ENCODE data around the gene CD200R1. TPM values are rescaled to one million over a fixed set of nuclear protein-coding genes. Genes with fewer than 3 reads are reported as not detected.

The CD200R1 gene
- total and polyA plus RNA-seq, 2 of the 8 experiments (the other 6 are each of a cell fraction or from before 2014, with no cell fraction given) = 0.02 TPM; not detected in 1

DNA sequence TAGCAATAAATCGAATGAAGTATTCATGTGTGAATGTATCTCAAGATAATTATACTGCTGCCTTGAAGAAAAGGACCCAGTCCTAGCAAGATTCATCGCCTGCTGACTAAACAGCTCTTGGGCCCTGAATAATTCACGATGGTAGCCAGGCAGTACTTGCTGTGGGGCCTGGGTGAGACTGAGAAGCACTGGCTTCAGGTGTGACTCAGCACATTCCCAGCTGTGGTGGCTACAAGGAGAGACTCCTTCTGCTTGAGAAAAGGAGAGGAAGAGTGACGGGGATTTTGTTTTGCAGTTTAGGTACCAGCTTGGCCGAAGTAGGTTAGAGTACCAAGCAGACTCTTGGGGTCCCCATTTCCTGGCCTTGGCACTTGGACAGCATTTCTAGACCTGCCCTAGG lies 80.6 kb downstream of the CD200R1 start:
- WGBS, 2 experiments (ENCODE audit: extremely low coverage in 1 of 2, insufficient coverage in 1 of 2, insufficient read length in 1 of 2, insufficient replicate concordance in 2 of 2, low coverage in 1 of 2, low lambda C conversion rate in 2 of 2, missing lambda C conversion rate in 1 of 2) = 56% methylated on average over 5 of the region's 5 CpGs; no CpG with 5 or more reads in 1 of the 2 experiments
- no peak overlapping the region for H3K4me3 ChIP-seq (ENCODE audit: extremely low read depth in 1 of 4, insufficient read depth in 2 of 4, low read depth in 3 of 4, low read length in 4 of 4)
- FAIRE-seq = peak; percentile 86
- ChIA-PET CTCF (ENCODE audit: partially characterized antibody) (interaction anchor here (0.9 to 1.5 kb wide), 2 partner anchors 77 to 312 kb away, joined by 3 read pairs; no protein-coding TSS in a partner anchor), POLR2A (ENCODE audit: partially characterized antibody) (no interaction called here)
- no peaks in the 10 kb centered on the region for H3K36me3 ChIP-seq (ENCODE audit: control insufficient read depth in 2 of 4, insufficient read depth in 4 of 4, low read length in 3 of 4)
- no peak overlapping the region for H4K91ac ChIP-seq (replicated peaks; ENCODE audit: insufficient read length, low read length)
- H2BK15ac ChIP-seq (ENCODE audit: low read length) = no peak overlapping the region
- H2BK5ac ChIP-seq (ENCODE audit: low read depth, low read length) = no peak overlapping the region
- no peak overlapping the region for H3K23ac ChIP-seq (ENCODE audit: insufficient read length)
- no peak overlapping the region for H3K9ac ChIP-seq (replicated peaks in 1 of 4; ENCODE audit: extremely low read depth in 1 of 4, low read depth in 3 of 4, low read length in 3 of 4)
- H3K23me2 ChIP-seq (ENCODE audit: low read depth, low read length) = no peaks in the 10 kb centered on the region
- H3K79me2 ChIP-seq (ENCODE audit: control insufficient read depth in 1 of 2, insufficient read depth in 2 of 2, low read length in 2 of 2) = no peaks in the 10 kb centered on the region
- H4K20me1 ChIP-seq (replicated peaks in 1 of 2; ENCODE audit: control insufficient read depth in 1 of 2, insufficient read depth in 2 of 2, low read length in 2 of 2) = no peaks in the 10 kb centered on the region
- H2AFZ ChIP-seq (ENCODE audit: low read length) = peak overlapping the region; percentile 84; the same call in 1 of the 2 replicates
- no peak overlapping the region for H4K5ac ChIP-seq (ENCODE audit: insufficient read length, low read depth, low read length)
- no peak overlapping the region; a peak in 1 of 4 replicates for H3K4me2 ChIP-seq (ENCODE audit: insufficient read depth in 1 of 2, low read depth in 2 of 2, low read length in 2 of 2)
- no peak overlapping the region for H2BK120ac ChIP-seq (replicated peaks; ENCODE audit: low read depth, low read length)
- no peaks in the 10 kb centered on the region for H3K9me3 ChIP-seq (ENCODE audit: insufficient read depth in 2 of 2, low read depth in 1 of 2, low read length in 1 of 2)
- H3K56ac ChIP-seq (replicated peaks; ENCODE audit: insufficient read length, low read depth, low read length) = no peak overlapping the region
- no peak overlapping the region; the same call in 1 of the 2 replicates for H2BK12ac ChIP-seq (ENCODE audit: low read depth, low read length)
- no peak overlapping the region for H3K18ac ChIP-seq (ENCODE audit: extremely low read depth, low read length)
- H3K79me1 ChIP-seq (ENCODE audit: low read depth, low read length) = no peaks in the 10 kb centered on the region
- H3K14ac ChIP-seq (ENCODE audit: insufficient read length) = no peak overlapping the region
- peak; percentile 36 to 51 for DNase-seq (ENCODE audit: low read depth in 1 of 2, low spot score in 2 of 2)
- H2AK5ac ChIP-seq (ENCODE audit: low read depth, low read length) = no peak overlapping the region
- no peak overlapping the region for H4K8ac ChIP-seq (ENCODE audit: extremely low read depth, insufficient read depth, low read length)
- 0 out of 2 replicates have a peak overlapping the region, but pooled peaks have one; percentile 45 for H3K27ac ChIP-seq (ENCODE audit: low read depth, low read length)
- H2BK20ac ChIP-seq (ENCODE audit: low read length) = no peak overlapping the region
- no peak overlapping the region for H3K4ac ChIP-seq (replicated peaks; ENCODE audit: insufficient read length, low read depth, low read length)
- H3K4me1 ChIP-seq (replicated peaks in 1 of 4; ENCODE audit: control insufficient read depth in 3 of 4, insufficient read depth in 4 of 4, low read length in 3 of 4) = peaks cover 0 to 13% (median 8%) of the 10 kb centered on the region in 4 experiments; a peak in 6 of 7 replicates
- H3K27me3 ChIP-seq (replicated peaks in 1 of 4; ENCODE audit: control insufficient read depth in 3 of 4, extremely low read depth in 1 of 4, insufficient read depth in 3 of 4, low read length in 3 of 4) = no peaks in the 10 kb centered on the region
- TF ChIP-seq MAFK (IDR thresholded peaks at IDR 0.05; ENCODE audit: low read depth, low read length) = peak; percentile 95
- no peak for TF ChIP-seq EZH2 (IDR thresholded peaks at IDR 0.05; ENCODE audit: low read depth, low read length, severe bottlenecking)
- TF ChIP-seq ZNF274 (IDR thresholded peaks at IDR 0.05; ENCODE audit: borderline replicate concordance, extremely low read depth, low read length) = no peak
- no peak for TF ChIP-seq RBBP5 (IDR thresholded peaks at IDR 0.05; ENCODE audit: borderline replicate concordance, low read depth, low read length)
- TF ChIP-seq GTF2F1 (IDR thresholded peaks at IDR 0.05; ENCODE audit: borderline replicate concordance, low read depth, low read length) = no peak
- no peak for TF ChIP-seq FOSL1 (IDR thresholded peaks at IDR 0.05; ENCODE audit: insufficient read depth, low read depth, low read length)
- TF ChIP-seq, protein P1, sequence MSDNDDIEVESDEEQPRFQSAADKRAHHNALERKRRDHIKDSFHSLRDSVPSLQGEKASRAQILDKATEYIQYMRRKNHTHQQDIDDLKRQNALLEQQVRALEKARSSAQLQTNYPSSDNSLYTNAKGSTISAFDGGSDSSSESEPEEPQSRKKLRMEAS (IDR thresholded peaks at IDR 0.05) = 0 out of 2 replicates have a peak, but pooled peaks have one; percentile 12
- no peak for TF ChIP-seq SUZ12 (IDR thresholded peaks at IDR 0.05; ENCODE audit: low read length)
- no peak for TF ChIP-seq POU5F1 (IDR thresholded peaks at IDR 0.05; ENCODE audit: low read depth, low read length)
- peak; percentile 99 for TF ChIP-seq BACH1 (IDR thresholded peaks at IDR 0.05; ENCODE audit: low read length)
- peak; percentile 66; the same call in 1 of the 2 replicates for TF ChIP-seq JUND (IDR thresholded peaks at IDR 0.05; ENCODE audit: low read length)
- TF ChIP-seq SIRT6 (IDR thresholded peaks at IDR 0.05; ENCODE audit: low read length) = no peak
- TF ChIP-seq NRF1 (IDR thresholded peaks at IDR 0.05; ENCODE audit: low read depth, low read length) = no peak
